ENCODE data around the gene MTHFSD. TPM values are rescaled to one million over a fixed set of nuclear protein-coding genes. Genes with fewer than 3 reads are reported as not detected.

The MTHFSD gene
- total and polyA plus RNA-seq, 2 of the 8 experiments (the other 6 are each of a cell fraction or from before 2014, with no cell fraction given) = 7.1 to 9.8 TPM

DNA sequence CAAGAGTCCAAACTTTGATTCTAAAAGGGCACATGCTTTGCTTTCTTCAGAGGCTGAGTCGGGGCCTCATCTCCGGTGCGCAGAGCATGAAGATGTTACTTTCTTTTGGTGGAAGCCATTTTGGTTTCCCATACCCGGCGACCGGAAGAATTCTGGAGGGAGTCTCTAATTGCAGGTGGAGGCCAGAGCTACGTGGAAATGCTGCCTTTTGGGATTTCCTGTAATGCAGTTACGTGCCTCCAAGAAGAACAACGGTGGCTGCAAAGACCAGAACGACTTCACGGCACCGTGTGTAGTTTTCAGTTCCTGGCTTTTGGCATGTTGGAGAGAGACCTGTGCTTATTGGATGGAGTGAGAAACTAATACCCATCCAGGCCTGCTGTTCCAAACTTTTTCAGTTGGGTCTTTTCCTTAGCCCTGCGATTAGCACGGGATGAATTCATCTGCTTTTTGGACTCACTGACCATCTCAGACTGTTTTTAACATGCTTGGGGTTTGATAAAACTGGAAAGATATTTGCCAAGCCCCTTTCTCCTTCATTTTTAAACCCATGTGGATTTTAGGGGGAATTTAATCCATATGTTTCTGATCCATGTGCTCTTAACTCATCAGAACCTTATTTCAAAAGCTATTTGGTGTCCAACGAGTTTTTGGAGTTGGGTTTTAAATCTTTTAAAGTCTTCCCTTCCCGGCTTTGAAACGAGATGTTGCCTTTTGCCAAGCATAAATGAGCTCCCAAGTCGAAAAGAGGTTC is 42.3 kb upstream of the MTHFSD start:
- no peak overlapping the region for H3K9ac ChIP-seq (replicated peaks in 1 of 4; ENCODE audit: extremely low read depth in 1 of 4, low read depth in 3 of 4, low read length in 3 of 4)
- no peak overlapping the region for H3K14ac ChIP-seq (ENCODE audit: insufficient read length)
- H3K9me3 ChIP-seq (ENCODE audit: insufficient read depth in 2 of 2, low read depth in 1 of 2, low read length in 1 of 2) = no peaks in the 10 kb centered on the region
- H3K4me2 ChIP-seq (ENCODE audit: insufficient read depth in 1 of 2, low read depth in 2 of 2, low read length in 2 of 2) = no peak overlapping the region
- POLR2A ChIA-PET (ENCODE audit: partially characterized antibody) = interaction anchor here (0.6 kb wide), 1 partner anchor 204 kb away, joined by 4 read pairs; no protein-coding TSS in a partner anchor
- H3K56ac ChIP-seq (replicated peaks; ENCODE audit: insufficient read length, low read depth, low read length) = no peak overlapping the region
- DNase-seq (ENCODE audit: low read depth in 1 of 2, low spot score in 2 of 2) (no peak), FAIRE-seq (no peak)
- no peak overlapping the region for H2BK15ac ChIP-seq (ENCODE audit: low read length)
- no peak overlapping the region for H3K4ac ChIP-seq (replicated peaks; ENCODE audit: insufficient read length, low read depth, low read length)
- 93% methylated on average over 18 of the region's 18 CpGs; no CpG with 5 or more reads in 1 of the 2 experiments for WGBS, 2 experiments (ENCODE audit: extremely low coverage in 1 of 2, insufficient coverage in 1 of 2, insufficient read length in 1 of 2, insufficient replicate concordance in 2 of 2, low coverage in 1 of 2, low lambda C conversion rate in 2 of 2, missing lambda C conversion rate in 1 of 2)
- no peak overlapping the region for H3K23ac ChIP-seq (ENCODE audit: insufficient read length)
- no peak overlapping the region for H2BK20ac ChIP-seq (ENCODE audit: low read length)
- no peak overlapping the region for H4K91ac ChIP-seq (replicated peaks; ENCODE audit: insufficient read length, low read length)
- H4K8ac ChIP-seq (ENCODE audit: extremely low read depth, insufficient read depth, low read length) = no peak overlapping the region; the same call in 1 of the 2 replicates
- CTCF ChIA-PET (ENCODE audit: partially characterized antibody) = no interaction called here
- H3K18ac ChIP-seq (ENCODE audit: extremely low read depth, low read length) = no peak overlapping the region
- H3K4me1 ChIP-seq (replicated peaks in 1 of 4; ENCODE audit: control insufficient read depth in 3 of 4, insufficient read depth in 4 of 4, low read length in 3 of 4) = no peaks in the 10 kb centered on the region; a peak in 1 of 7 replicates
- H2AFZ ChIP-seq (ENCODE audit: low read length) = no peak overlapping the region; the same call in 1 of the 2 replicates
- no peaks in the 10 kb centered on the region for H3K79me2 ChIP-seq (ENCODE audit: control insufficient read depth in 1 of 2, insufficient read depth in 2 of 2, low read length in 2 of 2)
- no peak overlapping the region for H3K4me3 ChIP-seq (ENCODE audit: extremely low read depth in 1 of 4, insufficient read depth in 2 of 4, low read depth in 3 of 4, low read length in 4 of 4)
- H3K27me3 ChIP-seq (replicated peaks in 1 of 4; ENCODE audit: control insufficient read depth in 3 of 4, extremely low read depth in 1 of 4, insufficient read depth in 3 of 4, low read length in 3 of 4) = peaks cover 0 to 1% (median 0%) of the 10 kb centered on the region in 4 experiments; a peak in 3 of 7 replicates
- no peak overlapping the region for H3K27ac ChIP-seq (ENCODE audit: low read depth, low read length)
- H2BK120ac ChIP-seq (replicated peaks; ENCODE audit: low read depth, low read length) = no peak overlapping the region
- H3K23me2 ChIP-seq (ENCODE audit: low read depth, low read length) = no peaks in the 10 kb centered on the region
- H2BK5ac ChIP-seq (ENCODE audit: low read depth, low read length) = no peak overlapping the region
- no peak overlapping the region for H2AK5ac ChIP-seq (ENCODE audit: low read depth, low read length)
- H4K20me1 ChIP-seq (replicated peaks in 1 of 2; ENCODE audit: control insufficient read depth in 1 of 2, insufficient read depth in 2 of 2, low read length in 2 of 2) = no peaks in the 10 kb centered on the region
- no peak overlapping the region for H4K5ac ChIP-seq (ENCODE audit: insufficient read length, low read depth, low read length)
- H3K79me1 ChIP-seq (ENCODE audit: low read depth, low read length) = no peaks in the 10 kb centered on the region
- no peaks in the 10 kb centered on the region for H3K36me3 ChIP-seq (ENCODE audit: control insufficient read depth in 2 of 4, insufficient read depth in 4 of 4, low read length in 3 of 4)
- H2BK12ac ChIP-seq (ENCODE audit: low read depth, low read length) = no peak overlapping the region
- TF ChIP-seq RAD21 (IDR thresholded peaks at IDR 0.05 in 1 of 2, conservative IDR thresholded peaks at IDR 0.05 in 1 of 2; ENCODE audit: low read depth in 2 of 2, low read length in 2 of 2) (no peak), RXRA (IDR thresholded peaks at IDR 0.05; ENCODE audit: insufficient read depth, low read depth, low read length) (no peak), SAP30 (IDR thresholded peaks at IDR 0.05; ENCODE audit: insufficient read depth, insufficient replicate concordance, low read length) (no peak), PHF8 (conservative IDR thresholded peaks at IDR 0.05; ENCODE audit: low read depth, low read length) (no peak), GTF2F1 (IDR thresholded peaks at IDR 0.05; ENCODE audit: borderline replicate concordance, low read depth, low read length) (no peak), TAF1 (IDR thresholded peaks at IDR 0.05; ENCODE audit: low read depth, low read length) (no peak)
- TF ChIP-seq, protein P1, sequence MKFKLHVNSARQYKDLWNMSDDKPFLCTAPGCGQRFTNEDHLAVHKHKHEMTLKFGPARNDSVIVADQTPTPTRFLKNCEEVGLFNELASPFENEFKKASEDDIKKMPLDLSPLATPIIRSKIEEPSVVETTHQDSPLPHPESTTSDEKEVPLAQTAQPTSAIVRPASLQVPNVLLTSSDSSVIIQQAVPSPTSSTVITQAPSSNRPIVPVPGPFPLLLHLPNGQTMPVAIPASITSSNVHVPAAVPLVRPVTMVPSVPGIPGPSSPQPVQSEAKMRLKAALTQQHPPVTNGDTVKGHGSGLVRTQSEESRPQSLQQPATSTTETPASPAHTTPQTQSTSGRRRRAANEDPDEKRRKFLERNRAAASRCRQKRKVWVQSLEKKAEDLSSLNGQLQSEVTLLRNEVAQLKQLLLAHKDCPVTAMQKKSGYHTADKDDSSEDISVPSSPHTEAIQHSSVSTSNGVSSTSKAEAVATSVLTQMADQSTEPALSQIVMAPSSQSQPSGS (IDR thresholded peaks at IDR 0.05; ENCODE audit: low read length) = no peak

Data from H1 (cell line).